K562 (cell line): Measurements from ENCODE around the gene SPIN1.

Experiments used
- TF ChIP-seq, protein P1 (sequence below): IDR thresholded peaks from 2 replicates; pipeline ENCODE4 v1.6.1; 2016; ENCODE audit warnings: missing genetic modification characterization, missing compliant biosample characterization
- TF ChIP-seq, protein P2 (sequence below): fragments of 250-450 bp; sonication (Bioruptor Pico); IDR thresholded peaks from 2 replicates; pipeline ENCODE4 v1.5.0; 2021; ENCODE audit warnings: mild to moderate bottlenecking, borderline replicate concordance

DNA sequence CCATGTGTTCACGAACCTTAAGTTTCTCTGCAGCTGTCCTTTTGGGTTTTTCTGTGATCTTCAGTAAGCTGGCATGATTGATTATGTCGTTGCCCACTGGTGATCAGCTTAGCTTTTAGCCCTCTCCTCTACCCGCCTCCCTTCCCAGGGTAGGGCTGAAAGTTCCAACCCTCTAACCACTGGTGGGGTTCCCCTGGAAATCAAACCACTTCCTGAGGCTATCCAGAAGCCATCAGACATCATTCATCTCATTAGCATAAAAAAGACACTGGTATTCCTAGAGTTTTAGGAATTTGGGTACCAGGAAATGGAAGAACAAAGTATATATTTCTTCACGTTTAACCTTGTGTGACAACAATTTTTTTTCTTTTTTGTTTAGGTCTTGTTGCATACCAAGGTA is 29.8 kb downstream of the SPIN1 start:
- TF ChIP-seq, protein P1, sequence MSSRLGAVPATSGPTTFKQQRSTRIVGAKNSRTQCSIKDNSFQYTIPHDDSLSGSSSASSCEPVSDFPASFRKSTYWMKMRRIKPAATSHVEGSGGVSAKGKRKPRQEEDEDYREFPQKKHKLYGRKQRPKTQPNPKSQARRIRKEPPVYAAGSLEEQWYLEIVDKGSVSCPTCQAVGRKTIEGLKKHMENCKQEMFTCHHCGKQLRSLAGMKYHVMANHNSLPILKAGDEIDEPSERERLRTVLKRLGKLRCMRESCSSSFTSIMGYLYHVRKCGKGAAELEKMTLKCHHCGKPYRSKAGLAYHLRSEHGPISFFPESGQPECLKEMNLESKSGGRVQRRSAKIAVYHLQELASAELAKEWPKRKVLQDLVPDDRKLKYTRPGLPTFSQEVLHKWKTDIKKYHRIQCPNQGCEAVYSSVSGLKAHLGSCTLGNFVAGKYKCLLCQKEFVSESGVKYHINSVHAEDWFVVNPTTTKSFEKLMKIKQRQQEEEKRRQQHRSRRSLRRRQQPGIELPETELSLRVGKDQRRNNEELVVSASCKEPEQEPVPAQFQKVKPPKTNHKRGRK (tag) = no peak
- TF ChIP-seq, protein P2, sequence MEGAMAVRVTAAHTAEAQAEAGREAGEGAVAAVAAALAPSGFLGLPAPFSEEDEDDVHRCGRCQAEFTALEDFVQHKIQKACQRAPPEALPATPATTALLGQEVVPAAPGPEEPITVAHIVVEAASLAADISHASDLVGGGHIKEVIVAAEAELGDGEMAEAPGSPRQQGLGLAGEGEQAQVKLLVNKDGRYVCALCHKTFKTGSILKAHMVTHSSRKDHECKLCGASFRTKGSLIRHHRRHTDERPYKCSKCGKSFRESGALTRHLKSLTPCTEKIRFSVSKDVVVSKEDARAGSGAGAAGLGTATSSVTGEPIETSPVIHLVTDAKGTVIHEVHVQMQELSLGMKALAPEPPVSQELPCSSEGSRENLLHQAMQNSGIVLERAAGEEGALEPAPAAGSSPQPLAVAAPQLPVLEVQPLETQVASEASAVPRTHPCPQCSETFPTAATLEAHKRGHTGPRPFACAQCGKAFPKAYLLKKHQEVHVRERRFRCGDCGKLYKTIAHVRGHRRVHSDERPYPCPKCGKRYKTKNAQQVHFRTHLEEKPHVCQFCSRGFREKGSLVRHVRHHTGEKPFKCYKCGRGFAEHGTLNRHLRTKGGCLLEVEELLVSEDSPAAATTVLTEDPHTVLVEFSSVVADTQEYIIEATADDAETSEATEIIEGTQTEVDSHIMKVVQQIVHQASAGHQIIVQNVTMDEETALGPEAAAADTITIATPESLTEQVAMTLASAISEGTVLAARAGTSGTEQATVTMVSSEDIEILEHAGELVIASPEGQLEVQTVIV (CRISPR knock-in tag) = no peak
